ENCODE results near the gene ATIC. TPM values are rescaled to one million over a fixed set of nuclear protein-coding genes. Genes with fewer than 3 reads are reported as not detected.

ATIC gene
- polyA plus RNA-seq, 1 experiment: 83.0 TPM

DNA sequence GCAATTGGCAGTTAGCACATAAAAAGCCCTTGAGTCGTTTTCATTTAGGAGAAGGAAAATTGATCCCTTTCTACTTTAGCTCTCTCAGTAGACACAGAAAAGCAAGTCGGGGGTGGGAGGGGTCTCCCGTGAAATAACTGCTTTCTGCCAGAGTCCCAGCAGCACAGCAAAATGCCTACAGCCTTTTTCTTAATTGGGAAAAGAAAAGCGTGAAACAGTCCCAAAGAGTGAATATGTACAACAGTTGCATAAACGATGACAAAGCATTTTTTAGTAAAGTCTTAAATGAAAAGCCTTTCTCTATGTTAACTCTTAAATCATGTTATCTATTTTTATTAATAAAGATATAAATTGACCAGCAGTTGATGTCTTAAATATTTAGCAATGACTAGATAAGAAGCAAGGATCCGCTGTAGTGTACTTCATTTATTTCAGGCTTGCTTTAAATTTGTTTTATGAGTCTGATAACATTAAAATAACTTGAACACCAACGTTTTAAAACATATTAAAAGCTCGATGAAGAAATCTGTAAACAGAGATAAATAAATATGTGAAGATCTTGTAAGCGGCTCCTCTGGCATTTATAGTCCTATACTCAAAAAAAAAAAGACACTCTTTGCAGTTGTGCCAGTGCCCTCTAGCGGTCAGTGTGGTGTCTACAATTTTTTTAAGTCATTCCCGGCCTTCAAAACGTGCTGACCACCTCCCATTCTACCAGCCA is 42.3 kb upstream of the ATIC start:
- peak; percentile 77 for TF ChIP-seq CTCF (IDR thresholded peaks at IDR 0.05; ENCODE audit: insufficient read depth, low read depth, low read length)
- peak; percentile 32 for DNase-seq (ENCODE audit: low read depth)
- Histone ChIP-seq H3K4me3 (ENCODE audit: low read depth, low read length) (no peak overlapping the region), H3K36me3 (ENCODE audit: control insufficient read depth, insufficient read depth, low read length) (no peaks in the 10 kb centered on the region), H3K27me3 (ENCODE audit: control insufficient read depth, insufficient read depth, low read length) (no peaks in the 10 kb centered on the region)
- CTCF ChIA-PET: interaction anchor here (0.7 to 3.3 kb wide), 18 partner anchors 9 to 1620 kb away, joined by 3 to 14 read pairs (median 4); no protein-coding TSS in a partner anchor
- POLR2A ChIA-PET: no interaction called here

- no peaks in the 10 kb centered on the region for H3K27me3 ChIP-seq (ENCODE audit: control insufficient read depth, insufficient read depth, low read length)
- no peaks in the 10 kb centered on the region for H3K36me3 ChIP-seq (ENCODE audit: control insufficient read depth, insufficient read depth, low read length)
- no peak for TF ChIP-seq CTCF (IDR thresholded peaks at IDR 0.05; ENCODE audit: insufficient read depth, low read depth, low read length)
- POLR2A ChIA-PET: no interaction called here
- no peak for DNase-seq (ENCODE audit: low read depth)
- H3K4me3 ChIP-seq (ENCODE audit: low read depth, low read length): no peak overlapping the region
- CTCF ChIA-PET: interaction anchor here (0.7 to 3.3 kb wide), 17 partner anchors 9 to 1621 kb away, joined by 3 to 14 read pairs (median 3); no protein-coding TSS in a partner anchor
Measured at GRCh38 chr2:215270118-215270451, 41.8 kb upstream of the ATIC start.

- CTCF ChIA-PET: interaction anchor here (1.4 to 3.3 kb wide), 4 partner anchors 11 to 319 kb away, joined by 3 to 14 read pairs (median 4); no protein-coding TSS in a partner anchor
- POLR2A ChIA-PET: no interaction called here
- Histone ChIP-seq H3K27me3 (ENCODE audit: control insufficient read depth, insufficient read depth, low read length) (no peaks in the 10 kb centered on the region), H3K36me3 (ENCODE audit: control insufficient read depth, insufficient read depth, low read length) (no peaks in the 10 kb centered on the region), H3K4me3 (ENCODE audit: low read depth, low read length) (no peak overlapping the region)
- no peak for DNase-seq (ENCODE audit: low read depth)
- TF ChIP-seq CTCF (IDR thresholded peaks at IDR 0.05; ENCODE audit: insufficient read depth, low read depth, low read length): no peak
Measured at GRCh38 chr2:215271446-215271845, 40.4 kb upstream of the ATIC start.

GRCh38 chr2:215272918-215273317 is 38.9 kb upstream of the ATIC start:
- CTCF ChIA-PET: no interaction called here
- DNase-seq (ENCODE audit: low read depth): no peak
- no peaks in the 10 kb centered on the region for H3K36me3 ChIP-seq (ENCODE audit: control insufficient read depth, insufficient read depth, low read length)
- POLR2A ChIA-PET: no interaction called here
- TF ChIP-seq CTCF (IDR thresholded peaks at IDR 0.05; ENCODE audit: insufficient read depth, low read depth, low read length): no peak
- no peaks in the 10 kb centered on the region for H3K27me3 ChIP-seq (ENCODE audit: control insufficient read depth, insufficient read depth, low read length)
- no peak overlapping the region for H3K4me3 ChIP-seq (ENCODE audit: low read depth, low read length)

DNA sequence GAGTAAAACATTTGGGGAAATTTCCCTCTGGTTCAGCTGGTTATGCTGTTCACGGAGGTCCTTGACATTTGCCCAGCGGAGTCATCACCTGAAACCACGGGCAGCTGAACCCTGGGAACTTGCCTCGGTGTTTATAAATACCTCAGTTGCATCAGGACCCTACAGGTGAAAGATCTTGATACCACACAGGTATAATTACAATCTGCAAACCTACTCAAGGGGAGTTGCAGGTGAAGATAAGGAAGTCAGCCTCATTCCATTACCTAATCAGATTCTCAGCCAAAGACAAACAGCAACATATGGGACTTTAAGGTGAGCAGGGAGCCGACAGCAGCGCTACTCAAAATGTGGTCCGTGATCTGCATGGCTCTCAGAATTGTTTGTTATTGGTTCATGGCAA is 37.0 kb upstream of the ATIC start:
- TF ChIP-seq CTCF (IDR thresholded peaks at IDR 0.05; ENCODE audit: insufficient read depth, low read depth, low read length): no peak
- ChIA-PET POLR2A (no interaction called here), CTCF (no interaction called here)
- DNase-seq (ENCODE audit: low read depth): no peak
- Histone ChIP-seq H3K4me3 (ENCODE audit: low read depth, low read length) (no peak overlapping the region), H3K27me3 (ENCODE audit: control insufficient read depth, insufficient read depth, low read length) (no peaks in the 10 kb centered on the region), H3K36me3 (ENCODE audit: control insufficient read depth, insufficient read depth, low read length) (no peaks in the 10 kb centered on the region)

All from BJ (cell line).